GM18498 (cell line): ENCODE results near the gene RNF14.
"Not testable (repeated sequence)": the region's sequence is repeated elsewhere in the genome, so short reads cannot be mapped to it uniquely, and the experiment has no call there.

Experiments
- ATAC-seq: cut with Tn5 transposase; IDR thresholded peaks from one replicate; pipeline ENCODE4 v1.9.1; 2021; ENCODE audit warnings: mild to moderate bottlenecking, moderate library complexity; ENCODE audit not compliant: unreplicated experiment

Gene RNF14, protein sequence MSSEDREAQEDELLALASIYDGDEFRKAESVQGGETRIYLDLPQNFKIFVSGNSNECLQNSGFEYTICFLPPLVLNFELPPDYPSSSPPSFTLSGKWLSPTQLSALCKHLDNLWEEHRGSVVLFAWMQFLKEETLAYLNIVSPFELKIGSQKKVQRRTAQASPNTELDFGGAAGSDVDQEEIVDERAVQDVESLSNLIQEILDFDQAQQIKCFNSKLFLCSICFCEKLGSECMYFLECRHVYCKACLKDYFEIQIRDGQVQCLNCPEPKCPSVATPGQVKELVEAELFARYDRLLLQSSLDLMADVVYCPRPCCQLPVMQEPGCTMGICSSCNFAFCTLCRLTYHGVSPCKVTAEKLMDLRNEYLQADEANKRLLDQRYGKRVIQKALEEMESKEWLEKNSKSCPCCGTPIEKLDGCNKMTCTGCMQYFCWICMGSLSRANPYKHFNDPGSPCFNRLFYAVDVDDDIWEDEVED

DNA sequence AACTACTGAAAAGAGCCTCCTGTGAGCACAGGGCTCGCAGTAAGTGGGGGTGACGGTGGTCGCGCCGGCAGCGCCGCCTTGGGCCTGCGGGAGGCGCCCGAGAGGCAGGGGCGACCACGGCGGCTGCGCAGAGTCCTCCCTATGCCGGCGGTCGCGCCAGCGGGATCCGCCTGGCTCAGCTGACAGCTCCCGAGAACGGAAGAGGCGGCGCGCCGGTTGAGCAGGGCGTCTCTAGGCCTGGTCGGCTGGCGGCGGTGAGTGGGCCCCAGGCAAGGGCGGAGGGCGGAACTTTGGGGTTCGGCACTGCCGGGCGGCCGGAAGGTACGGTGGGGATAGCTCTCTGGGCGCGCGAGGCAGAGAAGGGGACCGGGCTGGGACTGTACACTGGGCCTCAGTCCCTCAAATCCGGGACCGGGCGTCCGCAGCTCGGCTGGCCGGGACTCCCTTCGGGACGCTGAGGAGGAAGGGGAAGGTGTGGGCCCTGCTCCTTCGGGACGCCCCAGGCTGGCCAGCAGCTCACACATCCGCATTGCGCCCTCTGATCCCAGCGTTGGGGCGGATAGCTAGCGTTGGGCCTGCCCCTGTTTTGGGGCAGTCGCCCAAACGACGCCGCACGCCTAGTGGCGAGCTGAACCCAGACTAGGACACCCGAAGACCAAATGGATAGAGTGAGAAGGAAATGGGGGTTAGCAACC, at the start of gene RNF14:
TSS of gene RNF14 (plus strand) at position 192 of the 695 bp plus-strand sequence. CDS start 4,484 bp downstream, outside the sequence.
- ATAC-seq: peak; percentile 94

DNA sequence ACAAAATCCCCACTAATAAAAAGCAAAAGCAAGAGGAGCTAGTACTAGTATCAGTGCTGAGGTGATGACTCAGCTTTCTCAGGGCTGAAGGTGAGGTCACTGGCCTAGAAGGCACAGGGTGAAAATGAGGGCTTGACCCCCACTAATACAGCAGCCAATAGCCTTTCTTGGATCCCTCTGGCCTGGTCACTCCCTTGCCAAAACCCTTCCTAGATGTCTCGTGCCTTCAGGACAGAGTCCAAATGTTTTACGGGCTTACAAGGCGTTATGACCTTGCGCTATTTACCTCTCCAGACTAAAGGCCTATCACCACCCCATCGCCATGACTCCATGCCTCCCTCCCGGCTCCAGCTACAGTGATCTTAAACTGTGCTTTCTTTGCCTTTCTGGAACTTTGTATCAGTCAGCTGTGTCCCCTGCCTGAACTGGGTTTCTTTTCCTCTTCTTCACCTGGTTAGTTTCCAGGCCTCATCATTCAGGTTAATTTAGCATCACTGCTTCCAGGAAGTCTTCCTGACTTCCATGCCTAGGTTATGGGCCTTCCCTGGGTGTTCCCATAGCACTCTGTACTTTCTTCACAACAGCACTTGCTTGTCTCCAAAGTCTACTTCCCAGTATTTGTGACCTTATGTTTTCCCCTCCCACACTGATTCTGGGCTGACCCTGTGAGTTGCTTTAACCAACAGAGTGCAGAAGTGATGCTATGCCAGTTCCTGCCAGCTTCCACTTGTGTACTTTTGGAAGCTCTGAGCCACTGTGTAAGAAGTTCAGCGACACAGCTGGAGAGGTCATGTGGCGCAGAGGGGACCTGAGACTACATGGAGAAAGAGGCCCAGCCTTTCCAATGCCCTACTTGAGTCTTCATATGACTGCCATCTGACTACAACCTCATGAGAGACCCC, 49.4 kb upstream of the RNF14 start:
- ATAC-seq: no peak

DNA sequence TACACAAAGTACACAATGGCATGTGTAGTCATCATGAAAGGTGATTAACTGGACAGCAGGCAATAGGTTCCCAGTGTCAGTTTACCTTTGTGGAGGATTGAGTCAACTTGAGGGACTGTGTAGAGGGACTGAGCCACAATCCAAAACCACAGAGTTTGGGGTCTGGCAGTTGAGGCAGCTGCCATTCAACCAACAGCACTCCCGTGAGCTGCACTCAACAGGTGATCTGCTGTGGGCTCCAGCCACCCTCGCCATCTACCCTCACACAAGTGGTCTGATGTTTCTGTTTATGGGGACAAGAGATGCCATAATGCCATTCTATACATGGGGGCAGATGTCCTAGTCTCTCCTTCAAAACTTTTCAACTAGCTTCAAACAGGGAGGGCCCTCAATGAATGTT, 48.1 kb upstream of the RNF14 start:
- ATAC-seq: no peak

DNA sequence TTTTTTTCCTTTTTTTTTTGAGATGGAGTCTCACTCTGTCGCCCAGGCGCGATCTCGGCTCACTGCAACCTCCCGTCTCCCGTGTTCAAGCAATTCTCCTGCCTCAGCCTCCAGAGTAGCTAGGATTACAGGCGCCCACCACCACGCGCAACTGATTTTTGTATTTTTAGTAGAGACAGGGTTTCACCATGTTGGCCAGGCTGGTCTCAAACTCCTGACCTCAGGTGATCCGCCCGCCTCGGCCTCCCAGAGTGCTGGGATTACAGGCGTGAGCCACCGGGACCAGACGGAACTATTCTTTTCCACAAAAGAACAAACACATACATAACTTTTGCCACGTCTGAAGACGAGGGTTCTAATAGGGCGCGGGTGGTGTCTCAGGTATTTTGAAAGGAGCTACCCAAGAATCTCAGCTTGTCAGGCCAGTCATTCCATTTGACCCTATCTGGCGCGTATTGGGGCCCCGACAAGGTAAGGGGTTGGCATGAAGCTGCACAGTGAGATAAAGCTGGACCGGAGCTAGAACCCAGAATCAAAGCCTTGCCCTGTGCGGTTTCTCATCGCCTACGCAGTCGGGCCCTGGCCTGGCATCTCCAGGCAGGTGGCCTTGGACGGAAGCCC, 46.0 kb upstream of the RNF14 start:
- not testable (repeated sequence) for ATAC-seq

DNA sequence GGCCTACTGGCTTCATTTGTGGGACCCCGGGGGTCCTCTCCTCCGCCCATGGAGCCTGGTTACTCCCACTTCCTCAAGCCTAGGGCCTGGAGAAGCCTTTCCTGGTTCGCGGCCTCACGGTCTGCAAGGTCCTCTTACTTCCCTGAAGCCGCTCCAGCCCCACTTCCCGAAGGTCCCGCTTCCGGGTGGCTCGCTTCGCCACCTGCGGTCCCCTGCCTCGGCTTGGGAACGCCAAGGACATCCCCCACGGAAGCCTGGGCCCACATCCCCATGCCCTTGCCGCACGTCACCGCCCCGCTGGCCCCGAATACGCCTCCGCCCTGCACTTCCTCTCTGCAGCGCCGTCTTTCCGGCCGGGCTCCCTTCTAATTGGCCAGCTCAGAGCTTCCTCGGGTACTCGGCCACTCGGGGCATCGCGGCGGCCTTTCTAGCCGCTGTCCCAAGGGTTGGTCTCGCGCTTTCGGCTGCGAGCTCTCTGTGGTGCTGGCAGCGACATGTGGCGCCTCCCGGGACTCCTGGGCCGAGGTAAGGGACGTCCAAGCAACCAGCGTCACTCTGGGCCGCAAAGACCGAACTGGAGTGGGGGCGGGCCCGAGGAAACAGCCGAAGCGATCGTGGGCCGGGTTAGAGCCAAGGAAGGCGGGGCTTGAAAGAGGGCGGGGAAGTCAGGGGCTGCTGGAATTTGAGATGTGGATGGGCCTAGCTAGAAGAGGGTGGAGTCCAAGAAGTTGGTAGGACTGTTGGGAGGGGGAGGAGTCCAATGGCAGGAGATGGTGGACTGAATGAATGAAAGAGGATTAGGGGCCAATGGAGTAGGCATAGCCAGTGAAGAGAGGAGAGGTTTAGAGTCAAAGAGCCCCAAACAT, 45.2 kb upstream of the RNF14 start, which contains the start of gene DELE1:
TSS of gene DELE1 (plus strand) at position 424 of the 866 bp plus-strand sequence. CDS start at position 495, 71 bp downstream.
- peak; percentile 98 for ATAC-seq

DNA sequence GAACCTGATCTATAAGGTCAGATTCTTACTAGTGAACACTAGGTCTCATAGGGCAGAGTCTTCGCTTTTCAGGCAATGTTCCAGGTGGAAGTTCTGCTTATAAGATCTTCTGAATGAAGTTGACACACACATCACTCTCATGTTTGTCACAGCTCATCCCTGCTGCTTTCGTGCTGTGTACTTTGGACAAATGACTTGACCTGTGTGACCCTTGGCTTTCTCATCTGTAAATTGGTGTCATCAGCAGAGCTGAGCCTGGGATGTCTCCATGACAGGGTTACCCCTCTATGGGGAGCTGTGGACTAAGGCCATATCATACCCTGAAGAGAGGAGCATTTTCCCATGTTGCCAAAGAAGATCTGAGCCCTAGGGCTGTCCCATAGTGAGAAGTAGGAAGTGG, 42.5 kb upstream of the RNF14 start:
- ATAC-seq: no peak

DNA sequence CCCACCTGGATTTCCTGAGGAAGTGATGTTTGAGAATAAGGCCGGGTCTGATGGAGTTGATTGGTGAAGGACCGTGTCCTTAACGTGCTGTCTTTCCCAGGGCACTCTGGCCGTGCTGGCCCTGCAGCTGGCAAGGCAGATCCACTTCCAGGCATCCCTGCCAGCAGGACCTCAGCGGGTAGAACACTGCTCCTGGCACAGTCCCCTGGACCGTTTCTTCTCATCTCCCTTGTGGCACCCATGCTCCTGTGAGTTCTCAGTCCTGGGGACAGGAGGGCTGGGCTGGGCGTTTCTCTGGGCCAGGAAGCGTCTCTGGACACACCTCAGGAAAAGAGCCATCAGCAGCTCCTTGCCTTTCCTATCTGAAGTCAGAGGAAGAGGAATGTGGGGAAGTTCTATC, 40.9 kb upstream of the RNF14 start:
- no peak for ATAC-seq

GRCh38 chr5:141929398-141930058, 39.4 kb upstream of the RNF14 start:
- no peak for ATAC-seq

DNA sequence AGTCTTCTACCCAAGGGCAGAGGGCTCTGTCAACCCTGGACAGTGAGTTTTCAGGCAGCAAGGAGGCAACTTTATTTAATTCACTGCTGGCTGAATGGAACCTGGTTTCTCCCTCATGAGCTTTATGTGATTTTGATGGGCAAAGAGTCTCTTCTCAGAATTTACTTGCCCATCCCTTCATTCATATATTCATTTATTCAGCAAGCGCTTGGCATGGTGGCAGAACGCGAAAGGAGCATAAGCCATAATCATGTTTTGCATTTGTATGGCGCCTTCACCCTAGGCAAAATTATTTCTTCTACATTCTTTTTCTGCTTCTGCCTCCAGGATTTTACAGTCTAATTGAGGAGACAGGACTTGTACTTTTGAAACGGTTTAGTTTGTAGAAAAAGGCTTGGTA, 37.2 kb upstream of the RNF14 start:
- ATAC-seq: no peak

GRCh38 chr5:141933151-141933550, 35.8 kb upstream of the RNF14 start:
- ATAC-seq: no peak

- no peak for ATAC-seq
Observed at GRCh38 chr5:141934099-141934844, 34.6 kb upstream of the RNF14 start.

- no peak for ATAC-seq
Observed at GRCh38 chr5:141935538-141935937, 33.4 kb upstream of the RNF14 start.

DNA sequence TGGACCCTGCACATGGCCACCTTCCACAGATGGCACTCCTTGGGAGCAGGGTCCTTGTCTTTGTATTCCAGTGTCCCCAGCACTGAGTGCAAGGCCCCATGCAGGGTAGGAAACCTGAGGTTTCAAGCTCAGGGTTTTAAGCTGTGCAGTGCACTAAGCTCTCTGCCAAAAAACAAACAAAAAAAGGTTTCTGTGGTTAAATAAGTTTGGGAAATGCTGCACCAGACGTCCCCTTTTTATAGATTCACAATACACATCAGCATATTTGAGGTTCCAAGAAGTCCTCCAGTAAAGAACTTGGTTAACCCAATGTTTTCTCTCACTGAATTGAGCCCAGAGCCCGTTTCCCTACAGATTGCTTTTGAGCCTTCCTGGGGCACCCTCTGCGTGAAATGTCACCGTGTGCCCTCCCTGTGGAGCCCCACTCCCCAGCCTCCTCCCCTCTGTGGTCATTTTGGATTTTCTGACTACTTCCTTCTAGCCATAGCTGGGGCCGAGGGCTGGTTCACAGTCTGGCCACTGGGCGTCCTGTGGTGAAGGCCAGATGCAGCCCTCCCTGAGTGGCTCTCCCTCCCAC, 28.1 kb upstream of the RNF14 start:
- no peak for ATAC-seq

- no peak for ATAC-seq
Observed at GRCh38 chr5:141941307-141941706, 27.6 kb upstream of the RNF14 start.

DNA sequence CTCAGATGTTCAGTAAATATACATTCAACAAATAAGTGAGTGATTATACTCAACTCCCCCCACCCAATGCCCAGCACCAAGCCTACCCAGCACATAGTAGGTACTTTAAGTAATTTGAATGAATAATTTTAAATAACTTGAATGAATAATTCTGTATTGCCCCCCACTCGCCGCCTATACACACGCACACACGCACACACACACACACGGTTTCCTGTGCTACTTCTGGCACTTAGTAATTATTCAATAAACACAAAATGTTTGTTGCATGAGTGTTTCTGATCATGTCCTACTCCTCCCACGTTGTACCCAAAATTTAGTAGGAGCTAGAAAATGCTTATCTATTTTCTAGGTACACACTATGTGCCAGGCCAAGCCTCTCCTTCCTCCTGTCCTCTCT, 27.1 kb upstream of the RNF14 start:
- no peak for ATAC-seq

DNA sequence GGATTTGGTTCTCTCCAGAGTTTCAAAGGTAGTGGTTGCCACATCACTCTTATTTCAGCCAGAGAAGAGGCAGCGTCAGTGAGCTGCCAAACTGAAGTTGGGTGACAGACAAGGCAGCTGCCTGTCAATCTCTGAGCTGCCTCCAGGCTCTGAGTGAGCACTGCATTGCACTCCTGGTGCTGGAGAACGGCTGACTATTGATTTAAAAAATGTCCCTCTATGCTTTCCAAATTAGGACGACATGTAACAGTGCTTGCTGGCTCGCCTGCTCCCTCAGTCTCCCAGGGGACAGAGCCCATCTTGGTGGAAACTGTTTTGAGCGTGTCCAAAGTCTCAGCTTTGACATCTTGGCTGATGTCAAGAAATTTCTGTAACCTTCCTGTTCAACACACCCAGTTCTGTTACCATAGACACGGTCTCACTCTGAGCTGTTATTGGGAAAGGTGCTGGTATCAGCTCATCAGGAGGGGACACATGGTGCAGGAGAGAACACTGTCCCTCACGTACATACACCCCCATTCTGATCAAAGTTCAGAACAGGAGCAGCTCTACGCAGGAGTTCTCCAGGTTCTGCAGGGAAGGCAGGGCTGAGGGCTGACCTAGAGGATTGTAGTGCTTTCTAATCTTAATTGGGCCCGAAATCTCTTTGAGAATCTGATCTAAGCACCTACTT, 26.6 kb upstream of the RNF14 start:
- ATAC-seq: no peak

DNA sequence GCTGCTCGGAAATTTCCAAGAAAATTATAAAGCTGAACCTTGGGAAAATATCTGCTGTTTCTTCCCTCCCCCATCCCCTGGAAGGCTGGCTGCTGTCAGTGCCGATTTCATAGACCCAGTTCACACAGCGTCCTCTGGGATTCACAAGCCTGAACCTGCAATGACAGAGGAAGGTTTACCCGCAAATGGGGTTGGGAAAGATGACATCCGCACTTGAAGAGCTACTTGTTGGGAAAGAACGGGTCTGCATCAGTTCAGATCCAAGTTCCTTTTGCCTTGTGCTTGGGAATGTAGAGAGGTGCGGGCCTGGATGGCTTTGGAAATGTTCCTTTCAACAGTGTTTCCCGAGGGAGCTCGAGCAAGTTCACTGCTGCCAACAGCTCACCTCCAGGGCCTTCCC, 24.8 kb upstream of the RNF14 start:
- ATAC-seq: no peak
